Measurements from ENCODE around the gene ZNF330.

DNA sequence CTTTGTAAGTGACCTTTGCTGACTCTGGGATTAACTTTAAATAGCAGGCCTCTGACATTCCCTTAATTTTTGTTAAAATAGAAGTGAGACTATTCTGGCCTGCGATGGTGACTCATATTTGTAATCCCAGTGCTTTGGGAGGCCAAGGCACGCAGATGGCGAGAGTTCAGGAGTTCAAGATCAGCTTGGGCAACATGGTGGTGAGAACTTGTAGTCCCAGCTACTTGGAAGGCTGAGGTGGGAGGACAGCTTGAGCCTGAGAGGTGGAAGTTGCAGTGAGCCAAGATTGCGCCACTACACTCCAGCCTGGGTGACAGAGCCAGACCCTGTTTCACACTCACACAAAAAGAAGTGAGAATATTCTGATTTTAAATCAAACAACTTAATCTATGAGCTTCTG, 27.3 kb downstream of the ZNF330 start:
- TF ChIP-seq, protein P1, sequence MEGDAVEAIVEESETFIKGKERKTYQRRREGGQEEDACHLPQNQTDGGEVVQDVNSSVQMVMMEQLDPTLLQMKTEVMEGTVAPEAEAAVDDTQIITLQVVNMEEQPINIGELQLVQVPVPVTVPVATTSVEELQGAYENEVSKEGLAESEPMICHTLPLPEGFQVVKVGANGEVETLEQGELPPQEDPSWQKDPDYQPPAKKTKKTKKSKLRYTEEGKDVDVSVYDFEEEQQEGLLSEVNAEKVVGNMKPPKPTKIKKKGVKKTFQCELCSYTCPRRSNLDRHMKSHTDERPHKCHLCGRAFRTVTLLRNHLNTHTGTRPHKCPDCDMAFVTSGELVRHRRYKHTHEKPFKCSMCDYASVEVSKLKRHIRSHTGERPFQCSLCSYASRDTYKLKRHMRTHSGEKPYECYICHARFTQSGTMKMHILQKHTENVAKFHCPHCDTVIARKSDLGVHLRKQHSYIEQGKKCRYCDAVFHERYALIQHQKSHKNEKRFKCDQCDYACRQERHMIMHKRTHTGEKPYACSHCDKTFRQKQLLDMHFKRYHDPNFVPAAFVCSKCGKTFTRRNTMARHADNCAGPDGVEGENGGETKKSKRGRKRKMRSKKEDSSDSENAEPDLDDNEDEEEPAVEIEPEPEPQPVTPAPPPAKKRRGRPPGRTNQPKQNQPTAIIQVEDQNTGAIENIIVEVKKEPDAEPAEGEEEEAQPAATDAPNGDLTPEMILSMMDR (IDR thresholded peaks at IDR 0.05): no peak
- no peak for TF ChIP-seq ZFX (IDR thresholded peaks at IDR 0.05; ENCODE audit: borderline replicate concordance)

All from 22Rv1 (cell line).